SU-DHL-6 (cell line): Measurements from ENCODE around the gene ENOX1.

ENCODE experiments used
- H2AFZ ChIP-seq: fragments of 200-600 bp; sonication (generic); 2 replicates; pipeline ENCODE4 v1.6.1; 2014; ENCODE audit warnings: low read depth, mild to moderate bottlenecking, moderate library complexity, mixed read lengths, antibody characterized with exemption, low read length; ENCODE audit not compliant: severe bottlenecking
- H3F3A ChIP-seq: fragments of 200-600 bp; shearing (Covaris generic); 2 replicates; pipeline ENCODE4 v1.6.0; 2016; ENCODE audit warnings: antibody characterized with exemption, mild to moderate bottlenecking; ENCODE audit not compliant: insufficient read depth
- H3K27ac ChIP-seq: fragments of 200-600 bp; sonication (generic); 2 replicates; pipeline ENCODE4 v1.5.1; 2016; ENCODE audit warnings: low read depth, mild to moderate bottlenecking, low read length, moderate library complexity, mixed read lengths
- H3K27me3 ChIP-seq: fragments of 200-600 bp; sonication (generic), shearing (Covaris generic); 2 replicates; pipeline ENCODE4 v1.6.0; 2014; ENCODE audit warnings: mild to moderate bottlenecking, low read length
- H3K36me3 ChIP-seq: fragments of 200-600 bp; sonication (generic); 2 replicates; pipeline ENCODE4 v1.6.1; 2014; ENCODE audit warnings: mild to moderate bottlenecking, low read length, mixed read lengths
- H3K4me2 ChIP-seq: fragments of 300-600, 200-600 bp; shearing (Covaris generic), sonication (generic); 2 replicates; pipeline ENCODE4 v1.6.0; 2014; ENCODE audit warnings: low read length, low read depth, mild to moderate bottlenecking; ENCODE audit not compliant: poor library complexity, severe bottlenecking
- H3K4me3 ChIP-seq: fragments of 200-600 bp; sonication (generic); 2 replicates; pipeline ENCODE4 v1.5.1; 2014; ENCODE audit warnings: antibody characterized with exemption, low read length, mild to moderate bottlenecking, mixed read lengths; ENCODE audit not compliant: insufficient read depth, poor library complexity, severe bottlenecking
- H3K79me2 ChIP-seq: fragments of 200-600 bp; sonication (generic); 2 replicates; pipeline ENCODE4 v1.6.1; 2014; ENCODE audit warnings: mild to moderate bottlenecking, low read length, moderate library complexity; ENCODE audit not compliant: insufficient read depth
- H3K9ac ChIP-seq: fragments of 200-600 bp; sonication (generic); 2 replicates; pipeline ENCODE4 v1.7.0; 2014; ENCODE audit warnings: mild to moderate bottlenecking, low read length
- H3K9me2 ChIP-seq: fragments of 200-600 bp; sonication (generic); replicated peaks from 2 replicates; pipeline ENCODE4 v1.6.1; 2014; ENCODE audit warnings: low read length; ENCODE audit not compliant: insufficient read depth
- H3K9me3 ChIP-seq: fragments of 200-600 bp; sonication (generic); 2 replicates; pipeline ENCODE4 v1.6.1; 2014; ENCODE audit warnings: low read length, mixed read lengths; ENCODE audit not compliant: insufficient read depth
- H4K20me1 ChIP-seq: fragments of 200-600 bp; sonication (generic); 2 replicates; pipeline ENCODE4 v1.6.1; 2014; ENCODE audit warnings: low read depth, mild to moderate bottlenecking, antibody characterized with exemption, low read length, moderate library complexity, mixed read lengths
- CTCF ChIP-seq: fragments of 200-600 bp; sonication (generic); IDR thresholded peaks from one replicate; pipeline ENCODE4 v1.5.1; 2017; ENCODE audit warnings: antibody characterized with exemption, mild to moderate bottlenecking, low read length, moderate library complexity; ENCODE audit not compliant: insufficient read depth, poor library complexity, severe bottlenecking
- EZH2phosphoT487 ChIP-seq: fragments of 200-600 bp; sonication (generic), shearing (Covaris generic); conservative IDR thresholded peaks from 2 replicates; pipeline ENCODE4 v1.6.1; 2018; ENCODE audit warnings: mild to moderate bottlenecking, antibody characterized with exemption, low read length, moderate library complexity, mixed read lengths

Gene ENOX1

GRCh38 chr13:43307221-43307920 is 479.4 kb downstream of the ENOX1 start:
- Histone ChIP-seq H3K9me3 (no peaks in the 10 kb centered on the region), H4K20me1 (no peaks in the 10 kb centered on the region), H3K27ac (no peak overlapping the region), H3K36me3 (no peaks in the 10 kb centered on the region), H3F3A (no peaks in the 10 kb centered on the region), H3K79me2 (no peaks in the 10 kb centered on the region), H3K4me2 (no peak overlapping the region), H3K4me3 (no peak overlapping the region), H3K27me3 (no peaks in the 10 kb centered on the region), H3K9ac (no peak overlapping the region), H3K9me2 (no peaks in the 10 kb centered on the region), H2AFZ (no peak overlapping the region)
- no peak for TF ChIP-seq EZH2phosphoT487
- no peak for TF ChIP-seq CTCF

- Histone ChIP-seq H3K79me2 (no peaks in the 10 kb centered on the region), H3K36me3 (no peaks in the 10 kb centered on the region), H3F3A (no peaks in the 10 kb centered on the region), H3K4me3 (no peak overlapping the region), H3K27me3 (no peaks in the 10 kb centered on the region), H3K9ac (no peak overlapping the region), H3K9me2 (no peaks in the 10 kb centered on the region), H2AFZ (no peak overlapping the region), H3K27ac (no peak overlapping the region), H4K20me1 (no peaks in the 10 kb centered on the region), H3K9me3 (no peaks in the 10 kb centered on the region), H3K4me2 (no peak overlapping the region)
- TF ChIP-seq CTCF (no peak), EZH2phosphoT487 (no peak)
These were observed 480.4 kb downstream of the ENOX1 start for GRCh38 chr13:43306372-43306771.

- H3K9me3 ChIP-seq = no peaks in the 10 kb centered on the region
- no peak overlapping the region for H3K9ac ChIP-seq
- TF ChIP-seq CTCF = no peak
- TF ChIP-seq EZH2phosphoT487 = no peak
- H3F3A ChIP-seq = no peaks in the 10 kb centered on the region
- H3K36me3 ChIP-seq = no peaks in the 10 kb centered on the region
- no peak overlapping the region for H3K4me3 ChIP-seq
- no peaks in the 10 kb centered on the region for H4K20me1 ChIP-seq
- H3K79me2 ChIP-seq = no peaks in the 10 kb centered on the region
- H3K4me2 ChIP-seq = no peak overlapping the region
- H3K27me3 ChIP-seq = no peaks in the 10 kb centered on the region
- H3K9me2 ChIP-seq = no peaks in the 10 kb centered on the region
- no peak overlapping the region for H2AFZ ChIP-seq
- H3K27ac ChIP-seq = no peak overlapping the region
These were observed 481.4 kb downstream of the ENOX1 start for GRCh38 chr13:43305416-43305815.
